Liver (tissue), 9 donors: ENCODE measurements around the gene CREB3L2. TPM values are rescaled to one million over a fixed set of nuclear protein-coding genes. Genes with fewer than 3 reads are reported as not detected.

Experiments
- DNase-seq: peaks from one replicate; pipeline ENCODE4 v3.0.0-alpha.2; 2017; ENCODE audit warnings: low spot score
- H3K27ac ChIP-seq, 2 donors: one replicate each; pipeline ENCODE4 v1.7.0; 2013; ENCODE audit warnings: inconsistent platforms in 2 of 2, low read length in 2 of 2, control low read depth in 1 of 2, low read depth in 1 of 2, mild to moderate bottlenecking in 1 of 2
- H3K27me3 ChIP-seq, 4 donors: one replicate each; pipeline versions ENCODE4 v1.6.1 to v1.7.0; 2013; ENCODE audit warnings: low read length in 3 of 4, inconsistent platforms in 1 of 4, mild to moderate bottlenecking in 1 of 4, moderate library complexity in 1 of 4; ENCODE audit not compliant: control insufficient read depth in 4 of 4, insufficient read depth in 4 of 4
- H3K36me3 ChIP-seq, 4 donors: one replicate each; pipeline versions ENCODE4 v1.6.1 to v1.7.0; 2013; ENCODE audit warnings: low read length in 3 of 4, mild to moderate bottlenecking in 3 of 4, low read depth in 1 of 4, moderate library complexity in 1 of 4; ENCODE audit not compliant: control insufficient read depth in 4 of 4, insufficient read depth in 3 of 4
- H3K4me1 ChIP-seq, 4 donors: one replicate each; pipeline versions ENCODE4 v1.6.1 to v1.7.0; 2013; ENCODE audit warnings: low read length in 3 of 4, mild to moderate bottlenecking in 3 of 4, moderate library complexity in 1 of 4; ENCODE audit not compliant: control insufficient read depth in 4 of 4, insufficient read depth in 4 of 4
- H3K4me3 ChIP-seq, 3 donors: one replicate each; pipeline versions ENCODE4 v1.6.1 to v1.7.0; 2013; ENCODE audit warnings: low read length in 3 of 3, control low read depth in 1 of 3, low read depth in 1 of 3, mild to moderate bottlenecking in 1 of 3
- H3K9ac ChIP-seq, 2 donors: one replicate each; pipeline ENCODE4 v1.7.0; 2013; ENCODE audit warnings: low read length in 2 of 2, mild to moderate bottlenecking in 2 of 2, moderate library complexity in 2 of 2, control low read depth in 1 of 2, low read depth in 1 of 2
- H3K9me3 ChIP-seq, 4 donors: one replicate each; pipeline versions ENCODE4 v1.6.1 to v1.7.0; 2013; ENCODE audit warnings: low read length in 3 of 4; ENCODE audit not compliant: control insufficient read depth in 4 of 4
- CTCF ChIP-seq: fragments of 150-350 bp; IDR thresholded peaks from 2 replicates; pipeline ENCODE4 v1.5.1; 2017; ENCODE audit warnings: improper control_type of control experiment, low read depth, low read length; ENCODE audit not compliant: missing input control
- FOXA1 ChIP-seq: IDR thresholded peaks from 2 replicates; pipeline ENCODE4 v1.6.1; 2016; ENCODE audit warnings: antibody characterized with exemption
- FOXA2 ChIP-seq: IDR thresholded peaks from 2 replicates; pipeline ENCODE4 v1.6.1; 2016; ENCODE audit warnings: antibody characterized with exemption
- GABPA ChIP-seq, 2 donors: IDR thresholded peaks in 1 of 2; conservative IDR thresholded peaks in 1 of 2; 2 replicates each; pipeline ENCODE4 v1.6.1; 2016; ENCODE audit warnings: antibody characterized with exemption in 2 of 2, mild to moderate bottlenecking in 1 of 2, moderate library complexity in 1 of 2
- HNF4A ChIP-seq, 2 donors: conservative IDR thresholded peaks; 2 replicates each; pipeline ENCODE4 v1.6.1; 2016; ENCODE audit warnings: antibody characterized with exemption in 2 of 2, mild to moderate bottlenecking in 2 of 2
- HNF4G ChIP-seq: IDR thresholded peaks from 2 replicates; pipeline ENCODE4 v1.6.1; 2016; ENCODE audit warnings: antibody characterized with exemption
- JUND ChIP-seq, 2 donors: IDR thresholded peaks; 2 replicates each; pipeline ENCODE4 v1.6.1; 2016; ENCODE audit warnings: antibody characterized with exemption in 2 of 2
- MAX ChIP-seq: IDR thresholded peaks from 2 replicates; pipeline ENCODE4 v1.6.1; 2016; ENCODE audit warnings: antibody characterized with exemption
- NR2F2 ChIP-seq: IDR thresholded peaks from 2 replicates; pipeline ENCODE4 v1.6.1; 2016; ENCODE audit warnings: antibody characterized with exemption
- RAD21 ChIP-seq, 2 donors: IDR thresholded peaks; 2 replicates each; pipeline ENCODE4 v1.6.1; 2016; ENCODE audit warnings: antibody characterized with exemption in 2 of 2, mild to moderate bottlenecking in 2 of 2
- REST ChIP-seq: IDR thresholded peaks from 2 replicates; pipeline ENCODE4 v1.6.1; 2016; ENCODE audit warnings: antibody characterized with exemption, mild to moderate bottlenecking
- RXRA ChIP-seq, 2 donors: IDR thresholded peaks; 2 replicates each; pipeline ENCODE4 v1.6.1; 2017 to 2018; ENCODE audit warnings: antibody characterized with exemption in 2 of 2, mild to moderate bottlenecking in 1 of 2
- SP1 ChIP-seq: IDR thresholded peaks from 2 replicates; pipeline ENCODE4 v1.6.1; 2018; ENCODE audit warnings: antibody characterized with exemption, mild to moderate bottlenecking
- TAF1 ChIP-seq: conservative IDR thresholded peaks from 2 replicates; pipeline ENCODE4 v1.6.1; 2016; ENCODE audit warnings: antibody characterized with exemption, mild to moderate bottlenecking
- YY1 ChIP-seq: IDR thresholded peaks from 2 replicates; pipeline ENCODE4 v1.6.1; 2016; ENCODE audit warnings: antibody characterized with exemption, mild to moderate bottlenecking
- WGBS: extraction: QIAGEN DNeasy Blood & Tissue Kit; methylation state at CpG from one replicate; pipeline ENCODE4 v1.1.7; 2013; 5-methylcytosine and 5-hydroxymethylcytosine counted together
- polyA plus RNA-seq, 2 donors: library from polyadenylated mRNA; stranded (reverse) in 1 of 2; unstranded in 1 of 2; fragments of 200-250 nt in 1 of 2; fragments of >200 nt in 1 of 2; fragmentation: Nextera tagmentation in 1 of 2; extraction: Ambion mirVana in 1 of 2; gene quantifications; one replicate each; pipeline versions ENCODE4 v1.2.1 to v1.2.3, GENCODE V29; 2013 to 2015
- total RNA-seq, 2 donors: library from RNA; depleted of rRNA; stranded (reverse); fragments of >200 nt; gene quantifications; one replicate each; pipeline ENCODE4 v1.2.3, GENCODE V29; 2014
- TF ChIP-seq, protein P1 (sequence below): IDR thresholded peaks from 2 replicates; pipeline ENCODE4 v1.6.1; 2016; ENCODE audit warnings: antibody characterized with exemption
- donor health status: healthy.
- donor health status: healthy.
- donor health status: healthy.
- donor health status: healthy.
- donor health status: healthy.

Gene CREB3L2
- total and polyA plus RNA-seq, 4 donors, result 6.7 to 16.6 (median 9.9) TPM

GRCh38 chr7:138029126-138029525 lies 27.2 kb upstream of the CREB3L2 start:
- H3K27me3 ChIP-seq, result no peaks in the 10 kb centered on the region
- H3K36me3 ChIP-seq, result no peaks in the 10 kb centered on the region
- no peaks in the 10 kb centered on the region for H3K9me3 ChIP-seq
- 97% methylated on average over 4 of the region's 4 CpGs for WGBS
- no peak for DNase-seq
- H3K9ac ChIP-seq, result no peak overlapping the region
- no peak overlapping the region for H3K27ac ChIP-seq
- TF ChIP-seq, protein P1, sequence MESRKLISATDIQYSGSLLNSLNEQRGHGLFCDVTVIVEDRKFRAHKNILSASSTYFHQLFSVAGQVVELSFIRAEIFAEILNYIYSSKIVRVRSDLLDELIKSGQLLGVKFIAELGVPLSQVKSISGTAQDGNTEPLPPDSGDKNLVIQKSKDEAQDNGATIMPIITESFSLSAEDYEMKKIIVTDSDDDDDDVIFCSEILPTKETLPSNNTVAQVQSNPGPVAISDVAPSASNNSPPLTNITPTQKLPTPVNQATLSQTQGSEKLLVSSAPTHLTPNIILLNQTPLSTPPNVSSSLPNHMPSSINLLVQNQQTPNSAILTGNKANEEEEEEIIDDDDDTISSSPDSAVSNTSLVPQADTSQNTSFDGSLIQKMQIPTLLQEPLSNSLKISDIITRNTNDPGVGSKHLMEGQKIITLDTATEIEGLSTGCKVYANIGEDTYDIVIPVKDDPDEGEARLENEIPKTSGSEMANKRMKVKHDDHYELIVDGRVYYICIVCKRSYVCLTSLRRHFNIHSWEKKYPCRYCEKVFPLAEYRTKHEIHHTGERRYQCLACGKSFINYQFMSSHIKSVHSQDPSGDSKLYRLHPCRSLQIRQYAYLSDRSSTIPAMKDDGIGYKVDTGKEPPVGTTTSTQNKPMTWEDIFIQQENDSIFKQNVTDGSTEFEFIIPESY, result no peak
- no peak for TF ChIP-seq GABPA (IDR thresholded peaks at IDR 0.05 in 1 of 2, conservative IDR thresholded peaks at IDR 0.05 in 1 of 2)
- TF ChIP-seq REST, result no peak
- TF ChIP-seq JUND (IDR thresholded peaks at IDR 0.05), result no peak
- TF ChIP-seq RAD21 (IDR thresholded peaks at IDR 0.05), result no peak
- TF ChIP-seq HNF4A (conservative IDR thresholded peaks at IDR 0.05), result no peak
- no peak for TF ChIP-seq TAF1
- TF ChIP-seq FOXA1, result no peak
- no peak for TF ChIP-seq CTCF
- TF ChIP-seq NR2F2, result no peak
- H3K4me3 ChIP-seq, result no peak overlapping the region
- H3K4me1 ChIP-seq, result peaks cover 0 to 12% (median 4%) of the 10 kb centered on the region in 4 donors

- WGBS, result 72% methylated on average over 2 of the region's 2 CpGs
- DNase-seq, result no peak
- no peaks in the 10 kb centered on the region for H3K36me3 ChIP-seq
- H3K4me1 ChIP-seq, result peaks cover 0 to 20% (median 6%) of the 10 kb centered on the region in 4 donors
- no peak overlapping the region for H3K27ac ChIP-seq
- no peaks in the 10 kb centered on the region for H3K9me3 ChIP-seq
- H3K4me3 ChIP-seq, result no peak overlapping the region
- no peak overlapping the region for H3K9ac ChIP-seq
- no peaks in the 10 kb centered on the region for H3K27me3 ChIP-seq
- TF ChIP-seq FOXA2 (no peak), TAF1 (no peak), GABPA (IDR thresholded peaks at IDR 0.05 in 1 of 2, conservative IDR thresholded peaks at IDR 0.05 in 1 of 2) (no peak), RXRA (IDR thresholded peaks at IDR 0.05) (no peak), CTCF (no peak), REST (no peak), YY1 (no peak), SP1 (no peak), RAD21 (IDR thresholded peaks at IDR 0.05) (no peak), HNF4A (conservative IDR thresholded peaks at IDR 0.05) (no peak), JUND (IDR thresholded peaks at IDR 0.05) (no peak), HNF4G (no peak), MAX (no peak)
- TF ChIP-seq, protein P1, result no peak
Observed at GRCh38 chr7:138027100-138027499, 25.2 kb upstream of the CREB3L2 start.
